Neural cell (in vitro differentiated cells): ENCODE measurements around the gene P2RX6. TPM values are rescaled to one million over a fixed set of nuclear protein-coding genes. Genes with fewer than 3 reads are reported as not detected.

Experiments used
- H2AFZ ChIP-seq: fragments of 200-600, 300-800 bp; sonication (generic), shearing (Covaris generic); 2 replicates; pipeline ENCODE4 v1.6.0; 2014; ENCODE audit warnings: low read depth, mild to moderate bottlenecking, antibody characterized with exemption, low read length, moderate library complexity
- H3F3A ChIP-seq: fragments of 200-600 bp; shearing (Covaris generic); 2 replicates; pipeline ENCODE4 v1.6.1; 2016; ENCODE audit warnings: mild to moderate bottlenecking, moderate library complexity, mixed read lengths, antibody characterized with exemption, low read length; ENCODE audit not compliant: insufficient read depth, poor library complexity, severe bottlenecking
- H3K27ac ChIP-seq: fragments of 200-600, 300-800 bp; sonication (generic), shearing (Covaris generic); 2 replicates; pipeline ENCODE4 v1.5.1; 2014; ENCODE audit warnings: mild to moderate bottlenecking, low read length, moderate library complexity
- H3K27me3 ChIP-seq: fragments of 300-800, 200-600 bp; sonication (generic), shearing (Covaris generic); 2 replicates; pipeline ENCODE4 v1.6.0; 2014; ENCODE audit warnings: mild to moderate bottlenecking, low read depth, low read length, moderate library complexity; ENCODE audit not compliant: insufficient read depth
- H3K36me3 ChIP-seq: fragments of 300-800, 200-600 bp; sonication (generic), shearing (Covaris generic); 2 replicates; pipeline ENCODE4 v1.5.1; 2014; ENCODE audit warnings: mild to moderate bottlenecking, antibody characterized with exemption, low read length, moderate library complexity; ENCODE audit not compliant: insufficient read depth
- H3K4me2 ChIP-seq: fragments of 300-800, 200-600 bp; sonication (generic), shearing (Covaris generic); 2 replicates; pipeline ENCODE4 v1.6.0; 2014; ENCODE audit warnings: mild to moderate bottlenecking, low read length
- H3K4me3 ChIP-seq: fragments of 300-800, 200-600 bp; sonication (generic), shearing (Covaris generic); 2 replicates; pipeline ENCODE4 v1.5.1; 2014; ENCODE audit warnings: mild to moderate bottlenecking, low read length, moderate library complexity
- H3K79me2 ChIP-seq: fragments of 200-600 bp; shearing (Covaris generic); replicated peaks from 2 replicates; pipeline ENCODE4 v1.6.0; 2014; ENCODE audit warnings: mild to moderate bottlenecking, low read length, moderate library complexity; ENCODE audit not compliant: insufficient read depth
- H3K9ac ChIP-seq: fragments of 300-800, 200-600 bp; sonication (generic), shearing (Covaris generic); 2 replicates; pipeline ENCODE4 v1.6.1; 2016; ENCODE audit warnings: mild to moderate bottlenecking, low read length, mixed read lengths
- H3K9me2 ChIP-seq: fragments of 200-600 bp; shearing (Covaris generic); 2 replicates; pipeline ENCODE4 v1.6.1; 2016; ENCODE audit warnings: mild to moderate bottlenecking, low read length, mixed read lengths; ENCODE audit not compliant: insufficient read depth
- H3K9me3 ChIP-seq: fragments of 200-600, 300-800 bp; sonication (generic), shearing (Covaris generic); 2 replicates; pipeline ENCODE4 v1.6.1; 2016; ENCODE audit warnings: mild to moderate bottlenecking, mixed run types, low read length, moderate library complexity, mixed read lengths
- H4K20me1 ChIP-seq: fragments of 200-600 bp; shearing (Covaris generic); 2 replicates; pipeline ENCODE4 v1.6.1; 2016; ENCODE audit warnings: mild to moderate bottlenecking, mixed run types; ENCODE audit not compliant: insufficient read depth
- CTCF ChIP-seq: fragments of 450-650 bp; IDR thresholded peaks from 2 replicates; pipeline ENCODE4 v1.5.1; 2014; ENCODE audit warnings: antibody characterized with exemption, mild to moderate bottlenecking, moderate library complexity; ENCODE audit not compliant: poor library complexity, severe bottlenecking
- EP300 ChIP-seq: fragments of 450-650 bp; conservative IDR thresholded peaks from 2 replicates; pipeline ENCODE4 v1.6.1; 2014; ENCODE audit warnings: antibody characterized with exemption, mild to moderate bottlenecking, moderate library complexity; ENCODE audit not compliant: poor library complexity, severe bottlenecking
- EZH2 ChIP-seq: fragments of 200-600, 300-800 bp; shearing (Covaris generic), sonication (generic); IDR thresholded peaks from 2 replicates; pipeline ENCODE4 v1.6.1; 2014; ENCODE audit warnings: antibody characterized with exemption, low read length, borderline replicate concordance, mild to moderate bottlenecking; ENCODE audit not compliant: insufficient read depth, poor library complexity, severe bottlenecking
- MXI1 ChIP-seq: fragments of 450-650 bp; conservative IDR thresholded peaks from 2 replicates; pipeline ENCODE4 v1.6.1; 2014; ENCODE audit warnings: antibody characterized with exemption, mild to moderate bottlenecking; ENCODE audit not compliant: poor library complexity, severe bottlenecking
- POLR2AphosphoS5 ChIP-seq: IDR thresholded peaks from 2 replicates; pipeline ENCODE4 v1.6.1; 2012
- RAD21 ChIP-seq: fragments of 450-650 bp; conservative IDR thresholded peaks from 2 replicates; pipeline ENCODE4 v1.6.1; 2014; ENCODE audit warnings: antibody characterized with exemption, mild to moderate bottlenecking, moderate library complexity
- REST ChIP-seq: IDR thresholded peaks from 2 replicates; pipeline ENCODE4 v1.6.1; 2012; ENCODE audit warnings: borderline replicate concordance
- SMC3 ChIP-seq: fragments of 450-650 bp; conservative IDR thresholded peaks from 2 replicates; pipeline ENCODE4 v1.6.1; 2014; ENCODE audit warnings: antibody characterized with exemption, mild to moderate bottlenecking, moderate library complexity; ENCODE audit not compliant: poor library complexity
- TAF1 ChIP-seq: IDR thresholded peaks from 2 replicates; pipeline ENCODE4 v1.6.1; 2012; ENCODE audit warnings: low read depth
- polyA plus RNA-seq: library from polyadenylated mRNA; depleted of rRNA; stranded (reverse); fragments of >200 nt; gene quantifications from 2 replicates; pipeline ENCODE4 v1.2.3, GENCODE V29; 2014

Gene P2RX6
- polyA plus RNA-seq, 1 donor from 2014 or later = 0.17 TPM

- H3K27me3 ChIP-seq = no peaks in the 10 kb centered on the region
- H3K27ac ChIP-seq = no peak overlapping the region
- no peak overlapping the region for H3K9ac ChIP-seq
- H3K36me3 ChIP-seq = no peaks in the 10 kb centered on the region
- no peak overlapping the region for H2AFZ ChIP-seq
- no peaks in the 10 kb centered on the region for H3K79me2 ChIP-seq
- no peaks in the 10 kb centered on the region for H4K20me1 ChIP-seq
- H3K4me3 ChIP-seq = no peak overlapping the region
- TF ChIP-seq SMC3 (no peak), CTCF (no peak), RAD21 (no peak), TAF1 (no peak), REST (no peak), POLR2AphosphoS5 (no peak), MXI1 (no peak), EP300 (no peak), EZH2 (no peak)
- no peaks in the 10 kb centered on the region for H3F3A ChIP-seq
- H3K4me2 ChIP-seq = no peak overlapping the region
- H3K9me2 ChIP-seq = no peaks in the 10 kb centered on the region
- H3K9me3 ChIP-seq = no peaks in the 10 kb centered on the region
Measured at GRCh38 chr22:20985720-20986119, 29.2 kb upstream of the P2RX6 start.

GRCh38 chr22:20986365-20986764 is 28.6 kb upstream of the P2RX6 start:
- H2AFZ ChIP-seq = no peak overlapping the region
- no peak overlapping the region for H3K4me2 ChIP-seq
- H3F3A ChIP-seq = no peaks in the 10 kb centered on the region
- no peaks in the 10 kb centered on the region for H3K9me3 ChIP-seq
- H3K4me3 ChIP-seq = no peak overlapping the region
- H3K27ac ChIP-seq = no peak overlapping the region
- H3K9ac ChIP-seq = no peak overlapping the region
- no peaks in the 10 kb centered on the region for H3K79me2 ChIP-seq
- no peaks in the 10 kb centered on the region for H4K20me1 ChIP-seq
- H3K9me2 ChIP-seq = no peaks in the 10 kb centered on the region
- H3K36me3 ChIP-seq = no peaks in the 10 kb centered on the region
- no peak for TF ChIP-seq REST
- TF ChIP-seq EP300 = no peak
- no peak for TF ChIP-seq SMC3
- no peak for TF ChIP-seq POLR2AphosphoS5
- TF ChIP-seq MXI1 = no peak
- TF ChIP-seq EZH2 = no peak
- TF ChIP-seq RAD21 = no peak
- no peak for TF ChIP-seq TAF1
- TF ChIP-seq CTCF = no peak
- no peaks in the 10 kb centered on the region for H3K27me3 ChIP-seq
